ENCODE measurements around the gene MED26. TPM values are rescaled to one million over a fixed set of nuclear protein-coding genes. Genes with fewer than 3 reads are reported as not detected.
"Not testable (repeated sequence)": the region's sequence is repeated elsewhere in the genome, so short reads cannot be mapped to it uniquely, and the experiment has no call there.

The MED26 gene
- total RNA-seq, 1 donor from 2014 or later = 13.3 TPM

GRCh38 chr19:16655727-16656126 is 27.7 kb upstream of the MED26 start:
- Mint-ChIP-seq H3K27ac (ENCODE audit: unreplicated experiment) (no peak overlapping the region), H3K9me3 (ENCODE audit: unreplicated experiment) (no peaks in the 10 kb centered on the region), H3K27me3 (ENCODE audit: unreplicated experiment) (peaks cover 10% of the 10 kb centered on the region), H3K4me1 (ENCODE audit: unreplicated experiment) (peaks cover 8% of the 10 kb centered on the region), H3K36me3 (ENCODE audit: low read depth, unreplicated experiment) (peaks cover 50% of the 10 kb centered on the region), H3K4me3 (ENCODE audit: unreplicated experiment) (no peak overlapping the region)
- TF ChIP-seq CTCF (IDR thresholded peaks at IDR 0.05; ENCODE audit: unreplicated experiment) = no peak
- no peak for DNase-seq (ENCODE audit: low spot score)

- no peak for DNase-seq (ENCODE audit: low spot score)
- Mint-ChIP-seq H3K9me3 (ENCODE audit: unreplicated experiment) (no peaks in the 10 kb centered on the region), H3K36me3 (ENCODE audit: low read depth, unreplicated experiment) (peaks cover 52% of the 10 kb centered on the region), H3K4me1 (ENCODE audit: unreplicated experiment) (peaks cover 8% of the 10 kb centered on the region), H3K27me3 (ENCODE audit: unreplicated experiment) (peaks cover 10% of the 10 kb centered on the region), H3K27ac (ENCODE audit: unreplicated experiment) (no peak overlapping the region), H3K4me3 (ENCODE audit: unreplicated experiment) (peak overlapping the region; percentile 60)
- TF ChIP-seq CTCF (IDR thresholded peaks at IDR 0.05; ENCODE audit: unreplicated experiment) = no peak
Measured at GRCh38 chr19:16654627-16655026, 26.6 kb upstream of the MED26 start.

GRCh38 chr19:16654140-16654539 is 26.1 kb upstream of the MED26 start:
- Mint-ChIP-seq H3K27me3 (ENCODE audit: unreplicated experiment) (peaks cover 6% of the 10 kb centered on the region), H3K36me3 (ENCODE audit: low read depth, unreplicated experiment) (peaks cover 52% of the 10 kb centered on the region), H3K27ac (ENCODE audit: unreplicated experiment) (no peak overlapping the region), H3K4me1 (ENCODE audit: unreplicated experiment) (peaks cover 8% of the 10 kb centered on the region), H3K4me3 (ENCODE audit: unreplicated experiment) (no peak overlapping the region), H3K9me3 (ENCODE audit: unreplicated experiment) (no peaks in the 10 kb centered on the region)
- no peak for DNase-seq (ENCODE audit: low spot score)
- TF ChIP-seq CTCF (IDR thresholded peaks at IDR 0.05; ENCODE audit: unreplicated experiment) = no peak

GRCh38 chr19:16652854-16653253 is 24.9 kb upstream of the MED26 start:
- Mint-ChIP-seq H3K9me3 (ENCODE audit: unreplicated experiment) (no peaks in the 10 kb centered on the region), H3K27me3 (ENCODE audit: unreplicated experiment) (peaks cover 2% of the 10 kb centered on the region), H3K4me1 (ENCODE audit: unreplicated experiment) (no peaks in the 10 kb centered on the region), H3K27ac (ENCODE audit: unreplicated experiment) (no peak overlapping the region), H3K4me3 (ENCODE audit: unreplicated experiment) (no peak overlapping the region), H3K36me3 (ENCODE audit: low read depth, unreplicated experiment) (peaks cover 42% of the 10 kb centered on the region)
- no peak for TF ChIP-seq CTCF (IDR thresholded peaks at IDR 0.05; ENCODE audit: unreplicated experiment)
- no peak for DNase-seq (ENCODE audit: low spot score)

DNA sequence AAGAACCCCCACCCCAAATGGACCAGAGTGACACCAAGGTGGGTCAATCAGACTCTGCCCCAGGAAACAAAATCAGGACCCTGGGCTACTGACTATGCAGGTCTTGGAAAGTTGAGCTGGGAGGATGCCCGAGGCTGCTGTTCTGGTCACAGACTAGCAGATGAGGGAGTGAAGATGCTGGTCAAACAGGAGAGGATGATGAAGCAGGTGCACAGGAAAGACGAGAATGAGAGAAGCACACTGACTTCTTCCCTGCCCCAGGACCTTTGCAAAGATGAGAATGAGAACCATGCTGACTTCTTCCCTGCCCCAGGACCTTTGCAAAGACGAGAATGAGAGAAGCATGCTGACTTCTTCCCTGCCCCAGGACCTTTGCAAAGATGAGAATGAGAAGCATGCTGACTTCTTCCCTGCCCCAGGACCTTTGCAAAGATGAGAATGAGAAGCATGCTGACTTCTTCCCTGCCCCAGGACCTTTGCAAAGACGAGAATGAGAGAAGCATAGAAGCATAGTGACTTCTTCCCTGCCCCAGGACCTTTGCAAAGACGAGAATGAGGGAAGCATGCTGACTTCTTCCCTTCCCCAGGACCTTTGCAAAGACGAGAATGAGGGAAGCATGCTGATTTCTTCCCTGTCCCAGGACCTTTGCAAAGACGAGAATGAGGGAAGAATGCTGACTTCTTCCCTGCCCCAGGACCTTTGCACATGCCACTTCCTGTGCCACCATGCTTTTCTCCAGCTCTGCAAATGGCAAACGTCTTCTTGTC is 23.6 kb upstream of the MED26 start:
- H3K4me1 Mint-ChIP-seq (ENCODE audit: unreplicated experiment); H3K27me3 Mint-ChIP-seq (ENCODE audit: unreplicated experiment); H3K9me3 Mint-ChIP-seq (ENCODE audit: unreplicated experiment); DNase-seq (ENCODE audit: low spot score); H3K27ac Mint-ChIP-seq (ENCODE audit: unreplicated experiment): not testable (repeated sequence)
- H3K4me3 Mint-ChIP-seq (ENCODE audit: unreplicated experiment) = peak overlapping the region; percentile 70
- H3K36me3 Mint-ChIP-seq (ENCODE audit: low read depth, unreplicated experiment) = peaks cover 34% of the 10 kb centered on the region

All from endothelial cell (in vitro differentiated cells).